ENCODE measurements around the gene ADAMTS2.

The ADAMTS2 gene

GRCh38 chr5:179265514-179266290, 79.6 kb downstream of the ADAMTS2 start:
- TF ChIP-seq LEF1 (IDR thresholded peaks at IDR 0.05; ENCODE audit: borderline replicate concordance) = no peak
- TF ChIP-seq SP1 (IDR thresholded peaks at IDR 0.05) = no peak
- TF ChIP-seq PKNOX1 (IDR thresholded peaks at IDR 0.05) = no peak
- ChIA-PET POLR2A (no interaction called here), CTCF (no interaction called here)
- DNase-seq (ENCODE audit: extremely low spot score) = no peak

- ChIA-PET POLR2A (no interaction called here), CTCF (no interaction called here)
- DNase-seq (ENCODE audit: extremely low spot score) = no peak
- TF ChIP-seq ELF4 (IDR thresholded peaks at IDR 0.05) (no peak), BHLHE40 (IDR thresholded peaks at IDR 0.05; ENCODE audit: borderline replicate concordance) (no peak), HDGF (IDR thresholded peaks at IDR 0.05; ENCODE audit: borderline replicate concordance) (no peak)
Observed at GRCh38 chr5:179264783-179265513, 80.3 kb downstream of the ADAMTS2 start.

GRCh38 chr5:179264053-179264782, 81.0 kb downstream of the ADAMTS2 start:
- no peak for DNase-seq (ENCODE audit: extremely low spot score)
- ChIA-PET POLR2A (no interaction called here), CTCF (no interaction called here)
- no peak for TF ChIP-seq BHLHE40 (IDR thresholded peaks at IDR 0.05; ENCODE audit: borderline replicate concordance)
- no peak for TF ChIP-seq FOXM1 (IDR thresholded peaks at IDR 0.05; ENCODE audit: borderline replicate concordance)
- no peak for TF ChIP-seq FOXK2 (IDR thresholded peaks at IDR 0.05)

- ChIA-PET POLR2A (no interaction called here), CTCF (no interaction called here)
- TF ChIP-seq L3MBTL2 (conservative IDR thresholded peaks at IDR 0.05) (no peak), NFRKB (IDR thresholded peaks at IDR 0.05) (no peak), FOXK2 (IDR thresholded peaks at IDR 0.05) (no peak), HDGF (IDR thresholded peaks at IDR 0.05; ENCODE audit: borderline replicate concordance) (no peak), ZNF384 (IDR thresholded peaks at IDR 0.05) (no peak), FOXM1 (IDR thresholded peaks at IDR 0.05; ENCODE audit: borderline replicate concordance) (no peak), ELF4 (IDR thresholded peaks at IDR 0.05) (no peak), CTBP1 (IDR thresholded peaks at IDR 0.05; ENCODE audit: borderline replicate concordance) (no peak), SP1 (IDR thresholded peaks at IDR 0.05) (no peak), ARNT (IDR thresholded peaks at IDR 0.05) (no peak), LEF1 (IDR thresholded peaks at IDR 0.05; ENCODE audit: borderline replicate concordance) (no peak), TARDBP (IDR thresholded peaks at IDR 0.05) (no peak), FOXA1 (IDR thresholded peaks at IDR 0.05) (no peak)
- no peak for DNase-seq (ENCODE audit: extremely low spot score)
Observed at GRCh38 chr5:179263391-179264052, 81.7 kb downstream of the ADAMTS2 start.

- TF ChIP-seq ELF4 (IDR thresholded peaks at IDR 0.05) (no peak), NFRKB (IDR thresholded peaks at IDR 0.05) (no peak), ARNT (IDR thresholded peaks at IDR 0.05) (no peak)
Observed at GRCh38 chr5:179262126-179262920, 82.9 kb downstream of the ADAMTS2 start.

GRCh38 chr5:179261301-179262125, 83.7 kb downstream of the ADAMTS2 start:
- ChIA-PET CTCF (no interaction called here), POLR2A (no interaction called here)
- no peak for TF ChIP-seq CTBP1 (IDR thresholded peaks at IDR 0.05; ENCODE audit: borderline replicate concordance)
- no peak for DNase-seq (ENCODE audit: extremely low spot score)

More at GRCh38 chr5:179262126-179262920, 82.9 kb downstream of the ADAMTS2 start:
- POLR2A ChIA-PET = no interaction called here
- CTCF ChIA-PET = no interaction called here
- no peak for DNase-seq (ENCODE audit: extremely low spot score)
